Measurements from ENCODE around the gene LSG1.
A peak's percentile ranks its signal among the peaks of the same experiment; 100 is the strongest.

LSG1 gene

DNA sequence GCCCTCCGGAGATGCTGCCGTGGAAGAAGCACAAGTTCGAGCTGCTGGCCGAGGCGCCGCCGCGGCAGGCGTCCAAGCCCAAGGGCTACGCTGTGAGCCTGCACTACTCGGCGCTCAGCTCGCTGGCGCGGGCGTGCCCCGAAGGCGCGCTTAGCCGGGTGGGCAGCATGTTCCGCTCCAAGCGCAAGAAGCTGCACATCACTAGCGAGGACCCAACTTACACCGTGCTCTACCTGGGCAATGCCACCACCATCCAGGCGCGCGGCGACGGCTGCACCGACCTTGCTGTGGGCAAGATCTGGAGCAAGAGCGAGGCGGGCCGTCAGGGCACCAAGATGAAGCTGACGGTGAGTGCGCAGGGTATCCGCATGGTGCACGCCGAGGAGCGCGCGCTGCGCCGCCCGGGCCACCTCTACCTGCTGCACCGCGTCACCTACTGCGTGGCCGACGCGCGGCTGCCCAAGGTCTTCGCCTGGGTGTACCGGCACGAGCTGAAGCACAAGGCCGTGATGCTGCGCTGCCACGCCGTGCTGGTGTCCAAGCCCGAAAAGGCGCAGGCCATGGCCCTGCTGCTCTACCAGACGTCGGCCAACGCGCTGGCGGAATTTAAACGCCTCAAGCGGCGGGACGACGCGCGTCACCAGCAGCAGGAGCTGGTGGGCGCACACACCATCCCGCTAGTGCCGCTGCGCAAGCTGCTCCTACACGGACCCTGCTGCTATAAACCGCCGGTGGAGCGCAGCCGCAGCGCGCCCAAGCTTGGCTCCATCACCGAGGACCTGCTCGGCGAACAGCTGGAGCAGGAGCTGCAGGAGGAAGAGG lies 15.0 kb upstream of the LSG1 start:
- DNase-seq: peak; percentile 16

- DNase-seq: no peak
Measured at GRCh38 chr3:194686414-194686815, 14.4 kb upstream of the LSG1 start.

DNA sequence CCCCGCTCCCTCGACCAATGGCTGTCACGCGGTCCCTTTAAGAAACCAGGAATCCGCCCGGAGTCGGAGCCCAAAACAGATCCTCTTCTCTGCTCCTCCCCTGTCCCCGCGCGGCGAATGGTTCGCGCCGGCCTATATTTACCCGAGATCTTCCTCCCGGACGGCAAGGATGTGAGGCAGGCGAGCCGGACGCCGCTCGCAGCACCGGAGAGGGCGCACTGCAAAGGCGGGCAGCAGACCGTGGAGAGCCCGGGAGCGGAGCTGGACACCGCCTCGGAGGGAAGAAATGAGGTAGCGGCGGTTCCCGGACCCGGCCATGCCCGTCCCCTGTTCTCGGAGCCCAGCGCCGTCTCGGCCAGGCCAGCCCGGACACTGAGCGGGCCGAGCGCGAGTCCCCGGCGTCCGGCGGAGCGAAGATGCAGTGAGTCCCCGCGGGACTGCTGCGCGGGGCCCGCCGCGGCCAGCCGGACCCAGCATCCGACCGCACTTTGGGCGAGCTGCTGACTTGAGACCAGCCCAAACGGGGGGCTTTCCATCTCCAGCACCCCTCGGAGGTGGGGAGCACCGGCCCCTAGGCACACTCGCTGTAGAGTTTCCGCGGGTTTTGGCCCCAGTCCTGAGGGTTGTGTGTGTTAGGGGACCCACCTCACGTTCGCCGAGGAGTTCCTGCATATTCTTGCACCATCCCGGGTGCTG lies 13.9 kb upstream of the LSG1 start, which contains the start of gene FAM43A:
Gene FAM43A, plus strand, starts transcription at position 166 of the 696 bp plus-strand sequence. CDS start 944 bp downstream, outside the sequence.
- peak; percentile 88 for DNase-seq

DNA sequence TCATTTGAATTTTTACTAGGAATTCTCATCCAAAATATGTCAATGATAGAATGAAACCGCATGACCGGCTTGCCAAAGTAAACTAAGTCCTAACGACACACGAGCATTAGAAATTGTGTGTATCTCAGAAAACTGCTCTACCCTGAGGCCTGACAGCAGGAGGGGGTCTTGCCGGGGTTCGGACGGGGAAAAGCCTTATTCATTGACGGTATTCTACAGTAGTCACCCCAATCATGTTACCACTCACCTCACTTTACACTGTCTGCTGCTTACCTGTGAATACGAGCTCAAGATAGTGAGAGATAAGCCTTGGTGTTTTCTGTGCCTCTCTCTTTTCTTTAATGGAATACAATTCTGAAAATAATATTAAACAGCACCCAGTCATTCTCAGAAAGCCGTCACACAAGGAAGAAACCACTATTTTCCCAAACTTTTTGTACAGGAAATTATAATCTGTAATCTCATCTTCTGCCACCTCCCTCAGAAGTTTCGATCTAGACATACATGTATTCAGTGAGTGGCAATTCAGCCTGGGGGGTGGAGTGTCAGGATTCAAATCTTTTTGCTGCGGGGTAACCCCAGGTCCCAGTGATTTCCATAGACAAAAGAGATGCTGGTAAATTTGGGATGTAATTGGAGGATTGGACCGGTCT lies 13.2 kb upstream of the LSG1 start:
- no peak for DNase-seq

GRCh38 chr3:194683380-194683779 lies 11.4 kb upstream of the LSG1 start:
- DNase-seq: no peak

- DNase-seq: peak; percentile 78
Measured at GRCh38 chr3:194682694-194683310, 10.8 kb upstream of the LSG1 start.

GRCh38 chr3:194682189-194682693 lies 10.2 kb upstream of the LSG1 start:
- no peak for DNase-seq

DNA sequence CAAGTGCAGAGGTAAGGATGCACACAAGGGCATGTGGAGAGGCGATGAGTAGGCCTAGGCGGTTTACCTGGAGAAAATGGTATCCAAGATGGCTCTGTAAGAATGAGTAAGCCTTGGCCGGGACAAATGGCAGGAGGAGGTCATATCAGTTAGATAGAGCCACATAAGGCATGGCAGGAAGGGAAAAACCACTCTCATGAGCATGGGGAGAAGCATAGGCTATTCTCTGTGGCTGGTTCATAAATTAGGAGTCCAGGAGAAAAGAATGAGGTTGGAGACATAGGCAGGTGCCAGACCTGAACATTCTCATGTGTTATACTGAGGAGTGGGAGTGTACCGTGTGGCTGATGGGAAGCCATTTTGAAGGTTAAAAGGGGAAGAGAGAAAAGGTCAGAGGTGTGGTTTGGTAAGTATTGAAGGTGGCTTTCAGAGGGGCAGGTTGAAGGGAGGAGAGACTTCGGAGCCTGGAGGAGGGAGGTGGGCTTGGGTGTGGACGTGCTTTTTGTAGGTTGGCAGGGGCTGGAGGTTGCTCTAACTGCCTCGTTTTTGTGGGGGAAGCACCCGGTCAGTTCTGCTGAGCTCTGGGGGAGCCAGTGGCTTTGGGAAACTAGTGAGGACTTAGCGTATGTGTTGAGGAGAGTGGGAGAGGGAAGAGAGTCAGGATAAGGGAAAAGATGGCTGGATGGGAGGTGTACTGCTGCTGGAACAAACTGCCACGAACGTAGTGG lies 9.1 kb upstream of the LSG1 start:
- DNase-seq: no peak

GRCh38 chr3:194676471-194676870 lies 4.5 kb upstream of the LSG1 start:
- DNase-seq: no peak

DNA sequence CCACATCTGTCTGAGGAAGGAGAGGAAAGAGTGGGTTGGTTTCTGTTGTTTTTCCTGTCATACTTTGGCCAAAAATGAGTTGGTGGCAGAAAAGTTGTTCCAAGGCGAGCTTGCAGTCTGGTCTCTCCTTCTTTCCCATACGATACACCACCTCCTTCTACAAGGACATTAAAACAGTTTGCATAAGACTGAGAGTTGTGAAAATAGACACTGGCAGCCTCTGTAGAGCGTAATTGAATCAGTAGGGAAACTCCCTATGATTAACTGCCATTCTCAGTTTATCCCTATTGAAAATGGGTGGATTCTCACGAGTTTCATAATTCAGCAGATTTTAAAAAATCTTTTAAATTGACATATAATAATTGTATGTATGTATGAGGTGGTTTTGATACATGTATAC lies 3.7 kb upstream of the LSG1 start:
- no peak for DNase-seq

DNA sequence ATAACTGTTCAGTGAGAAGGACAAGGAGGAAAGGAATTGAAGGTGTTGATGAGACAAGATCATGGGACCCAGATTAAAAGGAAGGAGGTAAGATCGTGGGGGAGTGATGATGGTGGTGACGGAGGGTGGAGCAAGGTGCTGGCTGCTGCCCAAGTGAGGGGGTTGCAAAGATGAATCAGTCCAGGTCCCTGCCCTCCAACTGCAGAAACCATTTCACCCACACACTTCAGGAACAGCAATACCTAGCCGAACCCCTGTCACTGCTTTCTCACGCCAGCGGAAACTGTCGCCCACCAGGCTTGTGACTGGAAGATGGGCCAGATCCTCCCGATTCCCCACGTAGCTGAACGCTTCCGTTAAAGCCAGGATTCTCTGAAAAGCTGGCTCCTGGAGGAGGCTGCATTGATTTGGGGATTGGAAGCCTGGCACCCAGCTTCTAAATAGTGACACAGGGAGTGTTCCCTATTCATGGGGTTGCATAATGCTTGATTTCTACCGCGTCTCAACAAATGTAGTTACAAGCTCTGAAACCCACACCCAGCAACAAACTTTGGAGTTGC lies 3.2 kb upstream of the LSG1 start:
- DNase-seq: no peak

- DNase-seq: no peak
Measured at GRCh38 chr3:194673761-194674160, 1.8 kb upstream of the LSG1 start.

DNA sequence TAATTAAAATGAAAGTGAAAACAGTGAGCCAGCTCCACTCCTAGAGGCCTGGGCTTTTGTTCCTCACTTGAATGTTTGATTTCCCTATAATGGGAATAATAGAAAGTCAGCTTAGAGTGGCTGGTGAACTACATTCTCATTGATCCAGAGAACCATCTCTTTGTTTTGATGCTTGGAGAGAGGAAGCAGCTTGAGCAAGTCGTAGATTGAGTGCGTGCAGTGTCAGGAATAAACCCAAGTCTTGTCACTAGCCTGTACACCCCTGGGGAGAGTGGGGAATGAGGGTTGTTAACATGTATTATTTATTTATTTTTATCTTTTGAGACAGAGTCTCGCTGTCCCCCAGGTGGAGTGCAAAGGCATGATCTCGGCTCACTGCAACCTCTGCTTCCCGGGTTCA lies 885 bp upstream of the LSG1 start:
- no peak for DNase-seq

DNA sequence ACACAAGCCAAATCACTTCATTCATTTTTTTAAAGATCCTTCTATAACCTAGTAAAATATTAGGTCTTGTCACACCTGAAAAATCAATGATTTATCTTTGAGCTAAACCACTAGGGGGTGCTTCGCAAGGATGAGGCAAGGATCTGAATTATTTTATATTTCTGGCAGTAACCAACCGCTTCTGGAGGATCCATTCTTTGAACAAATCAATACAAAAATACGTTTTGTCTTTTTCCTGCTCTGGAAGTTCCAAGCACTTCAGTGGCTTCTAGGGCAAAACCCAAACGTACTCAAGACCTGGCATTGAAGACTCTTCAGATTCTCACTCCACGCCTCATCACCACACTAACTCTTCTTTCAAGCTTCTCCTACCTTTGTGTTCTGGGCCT lies 486 bp downstream of the LSG1 start:
- DNase-seq: peak; percentile 68

DNA sequence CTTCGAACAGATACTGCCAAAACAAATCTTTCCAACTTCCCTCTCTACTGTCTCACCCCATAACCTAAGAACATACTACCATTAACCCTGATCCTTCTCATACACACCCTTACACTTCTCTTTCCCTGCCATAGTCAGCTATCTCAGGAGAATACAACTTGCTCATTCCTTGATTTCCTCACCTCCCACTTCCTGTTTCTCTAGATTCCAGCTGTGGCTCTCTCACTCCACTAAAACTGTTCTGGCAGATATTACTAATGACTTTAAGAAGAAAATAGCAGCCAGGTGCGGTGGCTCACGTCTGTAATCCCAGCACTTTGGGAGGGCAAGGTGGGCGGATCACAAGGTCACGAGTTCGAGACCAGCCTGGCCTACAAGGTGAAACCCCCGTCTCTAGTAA lies 4.6 kb downstream of the LSG1 start:
- no peak for DNase-seq

DNA sequence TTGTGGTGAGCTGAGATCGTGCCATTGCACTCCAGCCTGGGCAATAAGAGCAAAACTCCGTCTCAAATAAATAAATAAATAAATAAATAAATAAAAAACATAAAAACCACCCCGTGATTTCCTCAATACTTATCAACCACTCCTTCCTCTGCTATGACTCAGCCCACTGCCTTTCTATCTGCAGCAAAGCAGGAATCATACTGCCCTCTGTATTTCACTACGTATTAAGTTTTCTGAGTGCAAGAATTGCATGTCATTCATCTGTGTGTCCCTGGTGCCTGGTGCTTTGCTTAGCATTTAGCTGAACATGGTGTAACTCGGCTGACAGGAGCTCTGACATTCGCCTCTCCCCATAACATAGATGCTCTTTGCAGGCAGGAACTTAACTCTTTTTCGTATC lies 7.1 kb downstream of the LSG1 start:
- DNase-seq: no peak

DNA sequence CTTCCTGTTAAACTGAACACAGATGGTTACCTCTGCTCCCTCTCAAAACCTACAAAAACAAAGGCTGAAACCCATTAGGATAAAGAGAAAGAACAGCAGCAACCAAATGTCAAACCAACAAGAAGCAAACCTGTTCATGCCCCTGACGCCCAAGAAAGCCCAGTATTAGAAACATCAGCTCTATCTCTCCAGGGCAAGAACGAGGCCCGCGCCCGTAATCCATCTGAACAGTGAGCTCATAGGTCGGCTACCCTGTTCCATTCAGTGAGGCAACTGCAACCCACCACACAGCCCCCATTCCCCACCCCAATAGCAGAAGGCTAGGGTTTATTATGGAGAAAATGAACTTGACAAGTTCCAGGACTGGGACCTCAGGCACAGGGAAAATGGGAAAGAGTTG lies 10.0 kb downstream of the LSG1 start:
- no peak for DNase-seq

DNA sequence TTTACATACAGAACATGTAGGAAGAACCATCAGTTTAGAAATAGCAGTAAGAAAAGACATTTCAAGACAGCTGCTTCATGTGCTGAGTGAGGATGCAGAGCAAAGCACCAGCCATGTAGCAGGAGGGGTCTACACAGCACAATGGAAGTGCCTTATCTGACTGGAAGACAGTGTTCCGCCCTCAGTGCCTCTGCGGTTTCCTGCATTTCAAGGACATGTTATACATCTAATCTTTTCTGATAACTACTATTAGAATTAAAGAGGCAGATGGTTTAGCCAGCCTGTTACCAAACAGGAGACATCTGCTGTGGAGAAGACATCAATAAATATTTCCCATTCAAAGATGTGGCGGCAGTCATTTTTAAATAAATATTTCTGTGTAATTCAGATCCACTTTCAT lies 10.6 kb downstream of the LSG1 start:
- no peak for DNase-seq

DNA sequence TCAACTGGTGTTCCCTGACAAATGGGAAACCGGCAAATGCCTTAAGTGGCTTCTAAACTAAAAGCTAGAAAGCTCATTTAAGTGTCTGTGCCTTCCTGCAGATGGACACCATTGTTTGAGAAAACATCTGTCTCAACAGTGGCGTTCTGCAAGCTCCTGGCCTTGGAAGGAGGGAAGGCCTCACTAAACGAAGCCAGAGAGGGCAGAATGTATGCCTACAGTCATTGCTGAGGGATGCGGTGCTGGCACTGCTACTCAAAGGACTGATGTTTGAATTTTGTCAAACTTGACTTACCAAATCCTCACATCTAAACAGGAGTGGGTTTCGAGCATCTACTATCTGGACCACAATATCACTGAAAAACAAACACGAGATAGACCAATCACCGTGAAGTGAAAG lies 12.2 kb downstream of the LSG1 start:
- DNase-seq: no peak

DNA sequence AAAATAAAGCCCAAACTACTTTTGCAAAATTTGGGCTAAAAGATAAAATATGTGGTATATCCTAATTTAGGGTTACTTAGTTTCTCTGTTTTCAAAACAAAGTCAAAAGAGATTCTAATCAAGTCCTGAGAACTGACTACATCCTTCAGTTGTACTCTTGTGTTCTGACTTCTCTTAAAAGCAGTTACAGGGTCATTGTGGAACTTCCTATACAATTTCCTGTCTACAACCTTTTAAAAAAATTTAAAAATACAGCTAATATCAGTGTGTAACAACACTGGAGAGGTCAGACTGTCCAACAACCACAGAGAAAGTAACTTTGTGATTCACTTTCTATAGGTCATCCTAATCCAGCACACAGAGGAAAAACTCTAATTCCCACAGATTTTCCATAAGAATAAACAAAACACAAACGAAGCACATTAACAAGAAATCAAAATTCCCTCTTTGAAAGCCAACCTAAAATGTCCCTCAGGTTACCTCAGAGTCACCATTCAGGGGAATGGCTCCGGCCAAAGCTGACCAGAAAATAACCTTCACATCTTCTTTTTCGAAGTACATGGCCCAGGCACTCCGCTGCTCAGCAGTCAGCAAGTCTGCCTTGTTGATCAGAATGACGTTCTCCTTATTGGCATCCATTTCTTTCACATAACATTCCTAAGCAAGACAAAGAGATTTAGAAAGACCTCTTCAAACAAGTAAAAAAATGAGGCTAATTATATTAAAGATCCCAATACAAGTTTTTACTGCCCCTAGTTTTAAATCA lies 13.3 kb downstream of the LSG1 start:
- DNase-seq: no peak

DNA sequence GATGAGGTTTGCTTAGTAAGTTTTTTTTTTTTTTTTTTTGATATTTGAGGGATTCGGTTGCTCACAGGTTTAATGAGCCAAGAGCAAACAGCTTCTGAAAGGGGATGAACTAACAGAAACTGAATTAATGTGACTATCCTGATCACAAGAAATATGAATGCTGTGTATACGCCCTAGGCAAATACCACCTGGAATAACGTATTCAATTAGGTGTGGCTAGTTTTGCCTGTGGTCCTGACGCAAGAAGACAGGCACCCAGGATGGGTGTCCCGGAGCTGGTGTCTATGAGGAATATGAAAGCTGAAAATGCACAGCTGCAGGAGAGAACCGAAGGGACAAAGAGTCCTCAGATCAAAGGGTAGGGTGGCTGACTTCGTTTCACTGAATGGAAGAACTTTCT lies 14.6 kb downstream of the LSG1 start:
- DNase-seq: no peak

Data from CD4-positive, alpha-beta T cell treated with Interleukin-10 for 1 hour (primary cell).